H1 (cell line): Measurements from ENCODE around the gene LMAN1L. TPM values are rescaled to one million over a fixed set of nuclear protein-coding genes. Genes with fewer than 3 reads are reported as not detected.

Experiments
- CTCF ChIA-PET: fragments of 300-600 bp; sonication (Branson Sonifier 250); formaldehyde crosslinking; loops from one replicate; lab custom pipeline; 2021; ENCODE audit not compliant: partially characterized antibody; lab: Charles Lee
- POLR2A ChIA-PET: fragments of 300-600 bp; sonication (Branson Sonifier 250); formaldehyde crosslinking; loops from one replicate; lab custom pipeline; 2021; ENCODE audit warnings: inconsistent platforms; ENCODE audit not compliant: partially characterized antibody; lab: Charles Lee
- DNase-seq, 2 experiments: peaks; one replicate each; pipeline versions ENCODE4 v3.0.0 to v3.0.0-alpha.2; 2010 to 2022; ENCODE audit warnings: low spot score in 2 of 2, low read depth in 1 of 2, mixed read lengths in 1 of 2
- FAIRE-seq: peaks from 2 replicates; lab custom pipeline; 2011; peaks lifted over from hg19 to GRCh38; lab: Jason Lieb, UNC
- H2AFZ ChIP-seq: 2 replicates; pipeline ENCODE4 v1.8.1; 2012; ENCODE audit warnings: low read length, inconsistent platforms
- H2AK5ac ChIP-seq: 2 replicates; pipeline ENCODE4 v1.6.1; 2013; ENCODE audit warnings: low read depth, low read length
- H2BK120ac ChIP-seq: replicated peaks from 2 replicates; pipeline ENCODE3; 2013; ENCODE audit warnings: low read depth, low read length, inconsistent platforms
- H2BK12ac ChIP-seq: 2 replicates; pipeline ENCODE4 v1.6.1; 2013; ENCODE audit warnings: low read depth, low read length
- H2BK15ac ChIP-seq: 2 replicates; pipeline ENCODE4 v1.6.1; 2013; ENCODE audit warnings: low read length
- H2BK20ac ChIP-seq: 2 replicates; pipeline ENCODE4 v1.6.1; 2013; ENCODE audit warnings: low read length
- H2BK5ac ChIP-seq: 2 replicates; pipeline ENCODE4 v1.6.1; 2013; ENCODE audit warnings: low read depth, low read length
- H3K14ac ChIP-seq: 2 replicates; pipeline ENCODE4 v1.6.1; 2013; ENCODE audit warnings: inconsistent platforms; ENCODE audit not compliant: insufficient read length
- H3K18ac ChIP-seq: 2 replicates; pipeline ENCODE4 v1.6.1; 2013; ENCODE audit warnings: low read length; ENCODE audit errors: extremely low read depth
- H3K23ac ChIP-seq: 2 replicates; pipeline ENCODE4 v1.6.1; 2013; ENCODE audit warnings: inconsistent platforms; ENCODE audit not compliant: insufficient read length
- H3K23me2 ChIP-seq: 2 replicates; pipeline ENCODE4 v1.6.1; 2013; ENCODE audit warnings: low read depth, low read length
- H3K27ac ChIP-seq: 2 replicates; pipeline ENCODE4 v1.6.1; 2011; ENCODE audit warnings: low read depth, low read length, inconsistent platforms
- H3K27me3 ChIP-seq, 4 experiments: replicated peaks in 1 of 4; 1 replicate in 1 of 4; 2 replicates in 3 of 4; pipeline versions ENCODE4 v1.6.1 to v1.8.1; 2011 to 2013; ENCODE audit warnings: low read length in 3 of 4, mild to moderate bottlenecking in 3 of 4, inconsistent platforms in 2 of 4, mixed read lengths in 2 of 4, moderate library complexity in 1 of 4; ENCODE audit not compliant: control insufficient read depth in 3 of 4, insufficient read depth in 3 of 4; ENCODE audit errors: extremely low read depth in 1 of 4
- H3K36me3 ChIP-seq, 4 experiments: 2 replicates each; pipeline versions ENCODE4 v1.6.1 to v1.8.1; 2011 to 2013; ENCODE audit warnings: mild to moderate bottlenecking in 4 of 4, low read length in 3 of 4, moderate library complexity in 2 of 4, control low read depth in 1 of 4, inconsistent platforms in 1 of 4; ENCODE audit not compliant: insufficient read depth in 4 of 4, control insufficient read depth in 2 of 4
- H3K4ac ChIP-seq: replicated peaks from 2 replicates; pipeline ENCODE3; 2013; ENCODE audit warnings: low read length, low read depth, mixed read lengths, inconsistent platforms; ENCODE audit not compliant: insufficient read length
- H3K4me1 ChIP-seq, 4 experiments: replicated peaks in 1 of 4; 1 replicate in 1 of 4; 2 replicates in 3 of 4; pipeline versions ENCODE4 v1.6.1 to v1.8.1; 2011 to 2013; ENCODE audit warnings: low read length in 3 of 4, inconsistent platforms in 2 of 4, mixed read lengths in 1 of 4; ENCODE audit not compliant: insufficient read depth in 4 of 4, control insufficient read depth in 3 of 4
- H3K4me2 ChIP-seq, 2 experiments: 2 replicates each; pipeline versions ENCODE4 v1.6.1 to v1.8.1; 2011 to 2013; ENCODE audit warnings: low read depth in 2 of 2, low read length in 2 of 2, control low read depth in 1 of 2, inconsistent platforms in 1 of 2, mild to moderate bottlenecking in 1 of 2; ENCODE audit not compliant: insufficient read depth in 1 of 2
- H3K4me3 ChIP-seq, 4 experiments: fragments of 200-600, 300-600 bp in 1 of 4; sonication (generic), shearing (Covaris generic), sonication (Bioruptor Twin) in 1 of 4; 2 replicates each; pipeline versions ENCODE4 v1.5.1 to v1.8.1; 2011 to 2016; ENCODE audit warnings: low read length in 4 of 4, low read depth in 3 of 4, control low read depth in 2 of 4, inconsistent platforms in 2 of 4, mild to moderate bottlenecking in 2 of 4, mixed read lengths in 1 of 4, moderate library complexity in 1 of 4; ENCODE audit not compliant: insufficient read depth in 2 of 4; ENCODE audit errors: extremely low read depth in 1 of 4
- H3K56ac ChIP-seq: replicated peaks from 2 replicates; pipeline ENCODE3; 2013; ENCODE audit warnings: low read depth, mild to moderate bottlenecking, mixed read lengths, low read length, inconsistent platforms; ENCODE audit not compliant: insufficient read length
- H3K79me1 ChIP-seq: 2 replicates; pipeline ENCODE4 v1.6.1; 2013; ENCODE audit warnings: low read depth, low read length, control low read depth
- H3K79me2 ChIP-seq, 2 experiments: 2 replicates each; pipeline versions ENCODE4 v1.6.1 to v1.8.1; 2012 to 2013; ENCODE audit warnings: low read length in 2 of 2, mild to moderate bottlenecking in 2 of 2, inconsistent platforms in 1 of 2; ENCODE audit not compliant: insufficient read depth in 2 of 2, control insufficient read depth in 1 of 2
- H3K9ac ChIP-seq, 4 experiments: replicated peaks in 1 of 4; 1 replicate in 1 of 4; 2 replicates in 3 of 4; pipeline versions ENCODE4 v1.6.1 to v1.8.1; 2011 to 2013; ENCODE audit warnings: low read depth in 3 of 4, low read length in 3 of 4, control low read depth in 2 of 4, mild to moderate bottlenecking in 2 of 4, moderate library complexity in 2 of 4, inconsistent platforms in 1 of 4; ENCODE audit errors: extremely low read depth in 1 of 4
- H3K9me3 ChIP-seq, 2 experiments: 2 replicates each; pipeline versions ENCODE4 v1.6.1 to v1.8.1; 2012 to 2013; ENCODE audit warnings: mild to moderate bottlenecking in 2 of 2, moderate library complexity in 2 of 2, control low read depth in 1 of 2, inconsistent platforms in 1 of 2, low read depth in 1 of 2, low read length in 1 of 2, mixed read lengths in 1 of 2; ENCODE audit not compliant: insufficient read depth in 2 of 2
- H4K20me1 ChIP-seq, 2 experiments: replicated peaks in 1 of 2; 2 replicates each; pipeline versions ENCODE3 to v1.8.1; 2011 to 2013; ENCODE audit warnings: inconsistent platforms in 2 of 2, low read length in 2 of 2, mild to moderate bottlenecking in 1 of 2; ENCODE audit not compliant: insufficient read depth in 2 of 2, control insufficient read depth in 1 of 2
- H4K5ac ChIP-seq: 2 replicates; pipeline ENCODE4 v1.6.1; 2013; ENCODE audit warnings: low read length, low read depth, mixed read lengths, inconsistent platforms; ENCODE audit not compliant: insufficient read length
- H4K8ac ChIP-seq: 2 replicates; pipeline ENCODE4 v1.8.0; 2013; ENCODE audit warnings: mild to moderate bottlenecking, moderate library complexity, low read length, inconsistent platforms; ENCODE audit not compliant: insufficient read depth; ENCODE audit errors: extremely low read depth
- H4K91ac ChIP-seq: replicated peaks from 2 replicates; pipeline ENCODE3; 2013; ENCODE audit warnings: low read length, mixed read lengths, inconsistent platforms; ENCODE audit not compliant: insufficient read length
- CTBP2 ChIP-seq: IDR thresholded peaks from 2 replicates; pipeline ENCODE4 v1.7.0; 2011; ENCODE audit warnings: borderline replicate concordance, mild to moderate bottlenecking, moderate library complexity, mixed read lengths, low read length; ENCODE audit not compliant: insufficient read depth, insufficient read length
- EP300 ChIP-seq, 2 experiments: IDR thresholded peaks; 1 replicate in 1 of 2; 2 replicates in 1 of 2; pipeline ENCODE4 v1.6.1; 2011 to 2012; ENCODE audit warnings: low read depth in 2 of 2, low read length in 2 of 2, mild to moderate bottlenecking in 2 of 2, borderline replicate concordance in 1 of 2, inconsistent platforms in 1 of 2, moderate library complexity in 1 of 2
- GABPA ChIP-seq: IDR thresholded peaks from 2 replicates; pipeline ENCODE4 v1.6.1; 2011; ENCODE audit warnings: mild to moderate bottlenecking, low read length, moderate library complexity, borderline replicate concordance; ENCODE audit not compliant: insufficient read depth
- KDM1A ChIP-seq: fragments of 200-600, 300-600 bp; sonication (generic); IDR thresholded peaks from 2 replicates; pipeline ENCODE4 v1.7.1; 2016; ENCODE audit warnings: mild to moderate bottlenecking, low read length, borderline replicate concordance
- KDM4A ChIP-seq: IDR thresholded peaks from one replicate; pipeline ENCODE4 v1.7.1; 2012; ENCODE audit warnings: low read depth, mild to moderate bottlenecking, moderate library complexity, low read length, inconsistent platforms; ENCODE audit not compliant: severe bottlenecking
- RBBP5 ChIP-seq: IDR thresholded peaks from 2 replicates; pipeline ENCODE4 v1.7.1; 2012; ENCODE audit warnings: low read depth, mild to moderate bottlenecking, inconsistent platforms, low read length, moderate library complexity, borderline replicate concordance
- SIX5 ChIP-seq: IDR thresholded peaks from 2 replicates; pipeline ENCODE4 v1.6.1; 2011; ENCODE audit warnings: mild to moderate bottlenecking, low read depth, low read length
- TCF12 ChIP-seq: IDR thresholded peaks from 2 replicates; pipeline ENCODE4 v1.6.1; 2011; ENCODE audit warnings: low read depth, mild to moderate bottlenecking, low read length
- ZNF274 ChIP-seq: IDR thresholded peaks from 2 replicates; pipeline ENCODE4 v1.7.0; 2012; ENCODE audit warnings: low read length, borderline replicate concordance; ENCODE audit errors: extremely low read depth
- WGBS, 2 experiments: shearing (Covaris generic) in 1 of 2; methylation state at CpG; one replicate each; pipeline versions ENCODE4 v1.1.6 to v1.1.7; 2013 to 2015; ENCODE audit warnings: low lambda C conversion rate in 2 of 2, mixed read lengths in 2 of 2, inconsistent platforms in 1 of 2, low coverage in 1 of 2, missing lambda C conversion rate in 1 of 2; ENCODE audit not compliant: insufficient replicate concordance in 2 of 2, insufficient coverage in 1 of 2, insufficient read length in 1 of 2; ENCODE audit errors: extremely low coverage in 1 of 2, missing lambda C conversion rate in 1 of 2; 5-methylcytosine and 5-hydroxymethylcytosine counted together
- polyA plus RNA-seq, 7 experiments: library from polyadenylated mRNA; depleted of rRNA in 3 of 7; stranded (reverse) in 5 of 7; unstranded in 2 of 7; fragments of >200 nt in 5 of 7; fragments of 200-250 nt in 2 of 7; gene quantifications; 1 replicate in 5 of 7; 2 replicates in 1 of 7; 4 replicates in 1 of 7; pipeline versions ENCODE4 v1.2.1 to v1.2.3, GENCODE V29; 2011 to 2013; ENCODE audit warnings: missing spikeins in 2 of 7, mixed read lengths in 2 of 7
- total RNA-seq: library from RNA; stranded (reverse); fragmentation: NEBNext Ultra II Directional; extraction: Animal tissue kit (Norgen Biotek cat#: 25700); gene quantifications from 2 replicates; pipeline ENCODE4 v1.2.1, GENCODE V29; 2021

The LMAN1L gene
- total and polyA plus RNA-seq, 2 of the 8 experiments (the other 6 are each of a cell fraction or from before 2014, with no cell fraction given), result not detected

DNA sequence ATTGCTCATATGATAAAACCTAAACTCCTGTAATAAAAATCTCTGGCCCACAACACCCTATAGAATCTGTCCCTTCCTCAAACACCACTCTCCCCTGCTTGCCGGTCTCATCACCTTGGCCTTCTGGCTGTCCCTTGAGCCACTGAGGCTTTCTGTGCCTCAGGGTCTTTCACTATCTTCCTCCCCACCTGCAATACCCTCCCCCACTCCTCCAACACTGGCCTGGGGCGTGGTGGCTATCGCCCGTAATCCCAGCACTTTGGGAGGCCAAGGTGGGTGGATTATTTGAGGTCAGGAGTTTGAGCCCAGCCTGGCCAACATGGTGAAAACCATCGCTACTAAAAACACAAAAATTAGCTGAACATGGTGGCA, 34.0 kb upstream of the LMAN1L start:
- Histone ChIP-seq H3K4me2 (no peak overlapping the region), H2BK20ac (no peak overlapping the region), H3K23ac (no peak overlapping the region), H4K91ac (no peak overlapping the region), H2BK120ac (no peak overlapping the region), H3K9ac (no peak overlapping the region), H3K36me3 (no peaks in the 10 kb centered on the region), H3K18ac (no peak overlapping the region), H3K9me3 (no peaks in the 10 kb centered on the region), H3K14ac (no peak overlapping the region), H3K79me2 (peaks cover 0 to 1% of the 10 kb centered on the region in 2 experiments; a peak in 1 of 4 replicates), H2BK5ac (no peak overlapping the region), H3K4me3 (no peak overlapping the region), H4K5ac (no peak overlapping the region), H2AFZ (no peak overlapping the region), H3K56ac (no peak overlapping the region), H3K27ac (no peak overlapping the region), H3K79me1 (peaks cover 6% of the 10 kb centered on the region; the same call in 1 of the 2 replicates), H2BK12ac (no peak overlapping the region; the same call in 1 of the 2 replicates), H4K8ac (no peak overlapping the region), H3K4me1 (peaks cover 4 to 22% (median 19%) of the 10 kb centered on the region in 4 experiments), H3K23me2 (peaks cover 9% of the 10 kb centered on the region), H4K20me1 (peaks cover 0 to 6% of the 10 kb centered on the region in 2 experiments), H2BK15ac (no peak overlapping the region), H3K27me3 (peaks cover 0 to 15% (median 11%) of the 10 kb centered on the region in 4 experiments; a peak in 6 of 7 replicates), H3K4ac (no peak overlapping the region), H2AK5ac (no peak overlapping the region)
- no peak for DNase-seq
- POLR2A ChIA-PET, result interaction anchor here (0.8 to 2.1 kb wide), 4 partner anchors 10 to 18 kb away, joined by 3 to 18 read pairs (median 4); no protein-coding TSS in a partner anchor
- no peak for FAIRE-seq
- TF ChIP-seq SIX5 (no peak), KDM1A (no peak), RBBP5 (no peak), CTBP2 (no peak), TCF12 (no peak), ZNF274 (no peak), KDM4A (no peak), EP300 (IDR thresholded peaks at IDR 0.05; ENCODE audit: borderline replicate concordance in 1 of 2, low read depth in 2 of 2, low read length in 2 of 2) (no peak), GABPA (no peak)
- 94% methylated on average over 5 of the region's 5 CpGs; no CpG with 5 or more reads in 1 of the 2 experiments for WGBS, 2 experiments
- CTCF ChIA-PET, result interaction anchor here (1.1 to 53.7 kb wide), 7 partner anchors 8 to 173 kb away, joined by 3 to 1439 read pairs (median 8); partner anchors contain the start of gene CLK3
